A549 (cell line): Measurements from ENCODE around the gene UVRAG.
"Not testable (repeated sequence)": the region's sequence is repeated elsewhere in the genome, so short reads cannot be mapped to it uniquely, and the experiment has no call there.

Source experiments
- EHMT2 ChIP-seq: fragments of 200-600 bp; sonication (generic); IDR thresholded peaks from 2 replicates; pipeline ENCODE4 v1.6.1; 2016; ENCODE audit warnings: antibody characterized with exemption, low read depth, mild to moderate bottlenecking, moderate library complexity
- KDM1A ChIP-seq: fragments of 200-600 bp; sonication (generic); IDR thresholded peaks from 2 replicates; pipeline ENCODE4 v1.6.1; 2016; ENCODE audit warnings: low read depth, mild to moderate bottlenecking
- POLR2A ChIP-seq: IDR thresholded peaks from 2 replicates; pipeline ENCODE4 v1.6.1; 2012; ENCODE audit warnings: mild to moderate bottlenecking, low read length
- TF ChIP-seq, protein P1 (sequence below): fragments of >200 bp; sonication (Bioruptor Twin); formaldehyde crosslinking; IDR thresholded peaks from 3 replicates; pipeline ENCODE4 v1.5.1; 2016

- not testable (repeated sequence) for TF ChIP-seq EHMT2, POLR2A, KDM1A
- TF ChIP-seq, protein P1, sequence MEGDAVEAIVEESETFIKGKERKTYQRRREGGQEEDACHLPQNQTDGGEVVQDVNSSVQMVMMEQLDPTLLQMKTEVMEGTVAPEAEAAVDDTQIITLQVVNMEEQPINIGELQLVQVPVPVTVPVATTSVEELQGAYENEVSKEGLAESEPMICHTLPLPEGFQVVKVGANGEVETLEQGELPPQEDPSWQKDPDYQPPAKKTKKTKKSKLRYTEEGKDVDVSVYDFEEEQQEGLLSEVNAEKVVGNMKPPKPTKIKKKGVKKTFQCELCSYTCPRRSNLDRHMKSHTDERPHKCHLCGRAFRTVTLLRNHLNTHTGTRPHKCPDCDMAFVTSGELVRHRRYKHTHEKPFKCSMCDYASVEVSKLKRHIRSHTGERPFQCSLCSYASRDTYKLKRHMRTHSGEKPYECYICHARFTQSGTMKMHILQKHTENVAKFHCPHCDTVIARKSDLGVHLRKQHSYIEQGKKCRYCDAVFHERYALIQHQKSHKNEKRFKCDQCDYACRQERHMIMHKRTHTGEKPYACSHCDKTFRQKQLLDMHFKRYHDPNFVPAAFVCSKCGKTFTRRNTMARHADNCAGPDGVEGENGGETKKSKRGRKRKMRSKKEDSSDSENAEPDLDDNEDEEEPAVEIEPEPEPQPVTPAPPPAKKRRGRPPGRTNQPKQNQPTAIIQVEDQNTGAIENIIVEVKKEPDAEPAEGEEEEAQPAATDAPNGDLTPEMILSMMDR = not testable (repeated sequence)
Measured at GRCh38 chr11:75933736-75934135, 118.7 kb downstream of the UVRAG start.
